IPS DF 6.9 (cell line): ENCODE data around the gene TRIL.

Experiments used
- DNase-seq: peaks from one replicate; pipeline ENCODE4 v3.0.0-alpha.2; 2013; ENCODE audit warnings: low read depth, low spot score
- H3K27ac ChIP-seq: one replicate; pipeline ENCODE4 v1.5.1; 2013; ENCODE audit warnings: low read length, control low read depth
- H3K27me3 ChIP-seq: 2 replicates; pipeline ENCODE4 v1.6.1; 2013; ENCODE audit warnings: mild to moderate bottlenecking, low read length; ENCODE audit not compliant: control insufficient read depth, insufficient read depth
- H3K36me3 ChIP-seq: 2 replicates; pipeline ENCODE4 v1.6.1; 2013; ENCODE audit warnings: low read length; ENCODE audit not compliant: control insufficient read depth, insufficient read depth
- H3K4me1 ChIP-seq: 2 replicates; pipeline ENCODE4 v1.6.1; 2013; ENCODE audit warnings: low read length; ENCODE audit not compliant: control insufficient read depth, insufficient read depth
- H3K4me3 ChIP-seq: 2 replicates; pipeline ENCODE4 v1.5.1; 2013; ENCODE audit warnings: mild to moderate bottlenecking, low read length
- H3K9me3 ChIP-seq: 2 replicates; pipeline ENCODE4 v1.6.1; 2013; ENCODE audit warnings: low read length, inconsistent platforms; ENCODE audit not compliant: control insufficient read depth, insufficient read depth
- WGBS: extraction: QIAGEN DNeasy Blood & Tissue Kit; methylation state at CpG from one replicate; pipeline ENCODE4 v1.1.7; 2013; ENCODE audit warnings: mixed read lengths, missing lambda C conversion rate; ENCODE audit not compliant: insufficient read length, insufficient coverage; 5-methylcytosine and 5-hydroxymethylcytosine counted together

The TRIL gene

GRCh38 chr7:28984217-28984616, 26.1 kb upstream of the TRIL start:
- H3K4me1 ChIP-seq = peaks cover 5% of the 10 kb centered on the region; the same call in 1 of the 2 replicates
- no peaks in the 10 kb centered on the region for H3K36me3 ChIP-seq
- H3K27me3 ChIP-seq = no peaks in the 10 kb centered on the region
- no peak for DNase-seq
- no peaks in the 10 kb centered on the region for H3K9me3 ChIP-seq
- no peak overlapping the region for H3K27ac ChIP-seq
- H3K4me3 ChIP-seq = no peak overlapping the region

GRCh38 chr7:28983396-28984190, 25.5 kb upstream of the TRIL start:
- Histone ChIP-seq H3K9me3 (no peaks in the 10 kb centered on the region), H3K27ac (no peak overlapping the region), H3K27me3 (no peaks in the 10 kb centered on the region), H3K36me3 (no peaks in the 10 kb centered on the region), H3K4me1 (peaks cover 5% of the 10 kb centered on the region; the same call in 1 of the 2 replicates), H3K4me3 (no peak overlapping the region)
- no peak for DNase-seq
- WGBS = no CpG with 5 or more reads among the region's 4 CpGs

GRCh38 chr7:28981161-28981465, 23.0 kb upstream of the TRIL start:
- no peak for DNase-seq
- Histone ChIP-seq H3K36me3 (no peaks in the 10 kb centered on the region), H3K9me3 (no peaks in the 10 kb centered on the region), H3K4me1 (peaks cover 5% of the 10 kb centered on the region; the same call in 1 of the 2 replicates), H3K4me3 (no peak overlapping the region), H3K27me3 (no peaks in the 10 kb centered on the region), H3K27ac (no peak overlapping the region)
- WGBS = no CpG with 5 or more reads among the region's 4 CpGs

GRCh38 chr7:28980451-28981160, 22.5 kb upstream of the TRIL start:
- H3K27me3 ChIP-seq = no peaks in the 10 kb centered on the region
- no CpG with 5 or more reads among the region's 8 CpGs for WGBS
- no peak for DNase-seq
- peaks cover 5% of the 10 kb centered on the region; the same call in 1 of the 2 replicates for H3K4me1 ChIP-seq
- H3K27ac ChIP-seq = no peak overlapping the region
- H3K36me3 ChIP-seq = no peaks in the 10 kb centered on the region
- no peaks in the 10 kb centered on the region for H3K9me3 ChIP-seq
- no peak overlapping the region for H3K4me3 ChIP-seq

GRCh38 chr7:28979776-28980175, 21.6 kb upstream of the TRIL start:
- H3K9me3 ChIP-seq = no peaks in the 10 kb centered on the region
- no peak overlapping the region for H3K4me3 ChIP-seq
- peaks cover 3% of the 10 kb centered on the region; the same call in 1 of the 2 replicates for H3K4me1 ChIP-seq
- H3K27me3 ChIP-seq = no peaks in the 10 kb centered on the region
- H3K27ac ChIP-seq = no peak overlapping the region
- DNase-seq = no peak
- WGBS = no CpG with 5 or more reads among the region's 3 CpGs
- no peaks in the 10 kb centered on the region for H3K36me3 ChIP-seq

- H3K4me3 ChIP-seq = no peak overlapping the region
- DNase-seq = no peak
- no CpG with 5 or more reads among the region's 1 CpG for WGBS
- no peaks in the 10 kb centered on the region for H3K36me3 ChIP-seq
- H3K4me1 ChIP-seq = no peaks in the 10 kb centered on the region
- H3K27me3 ChIP-seq = no peaks in the 10 kb centered on the region
- H3K27ac ChIP-seq = no peak overlapping the region
- no peaks in the 10 kb centered on the region for H3K9me3 ChIP-seq
Measured at GRCh38 chr7:28977881-28978280, 19.8 kb upstream of the TRIL start.

- H3K27ac ChIP-seq = no peak overlapping the region
- H3K36me3 ChIP-seq = no peaks in the 10 kb centered on the region
- H3K27me3 ChIP-seq = no peaks in the 10 kb centered on the region
- DNase-seq = no peak
- no CpG with 5 or more reads among the region's 3 CpGs for WGBS
- no peak overlapping the region for H3K4me3 ChIP-seq
- H3K4me1 ChIP-seq = no peaks in the 10 kb centered on the region
- H3K9me3 ChIP-seq = no peaks in the 10 kb centered on the region
Measured at GRCh38 chr7:28976022-28976421, 17.9 kb upstream of the TRIL start.

- DNase-seq = no peak
- no peaks in the 10 kb centered on the region for H3K9me3 ChIP-seq
- no peak overlapping the region for H3K4me3 ChIP-seq
- no peak overlapping the region for H3K27ac ChIP-seq
- H3K4me1 ChIP-seq = no peaks in the 10 kb centered on the region
- H3K36me3 ChIP-seq = no peaks in the 10 kb centered on the region
- no CpG with 5 or more reads among the region's 3 CpGs for WGBS
- H3K27me3 ChIP-seq = no peaks in the 10 kb centered on the region
Measured at GRCh38 chr7:28973591-28973990, 15.5 kb upstream of the TRIL start.

- Histone ChIP-seq H3K27ac (no peak overlapping the region), H3K4me1 (no peaks in the 10 kb centered on the region; the same call in 1 of the 2 replicates), H3K36me3 (no peaks in the 10 kb centered on the region), H3K27me3 (peaks cover under 1% of the 10 kb centered on the region; the same call in 1 of the 2 replicates), H3K9me3 (no peaks in the 10 kb centered on the region), H3K4me3 (no peak overlapping the region)
- DNase-seq = no peak
- no CpG with 5 or more reads among the region's 2 CpGs for WGBS
Measured at GRCh38 chr7:28964056-28964455, 5.9 kb upstream of the TRIL start.

GRCh38 chr7:28961972-28962371, 3.8 kb upstream of the TRIL start:
- no peak for DNase-seq
- Histone ChIP-seq H3K4me1 (peaks cover 2% of the 10 kb centered on the region), H3K27ac (no peak overlapping the region), H3K4me3 (no peak overlapping the region), H3K36me3 (no peaks in the 10 kb centered on the region), H3K27me3 (peaks cover 14% of the 10 kb centered on the region), H3K9me3 (no peaks in the 10 kb centered on the region)
- no CpG with 5 or more reads among the region's 5 CpGs for WGBS
